Left kidney (tissue), 2 donors: ENCODE data around the gene APCDD1. TPM values are rescaled to one million over a fixed set of nuclear protein-coding genes. Genes with fewer than 3 reads are reported as not detected.

Source experiments
- DNase-seq: peaks from one replicate; pipeline ENCODE4 v3.0.0-alpha.2; 2013
- polyA plus RNA-seq: library from polyadenylated mRNA; unstranded; fragments of 120-200 nt; gene quantifications from one replicate; pipeline ENCODE4 v1.2.1, GENCODE V29; 2013; ENCODE audit not compliant: insufficient read length

Gene APCDD1
- polyA plus RNA-seq, 1 donor = 74.6 TPM

GRCh38 chr18:10424585-10425307 lies 29.7 kb upstream of the APCDD1 start:
- no peak for DNase-seq

- no peak for DNase-seq
Measured at GRCh38 chr18:10430677-10431076, 23.8 kb upstream of the APCDD1 start.

- no peak for DNase-seq
Measured at GRCh38 chr18:10431680-10432079, 22.8 kb upstream of the APCDD1 start.

- DNase-seq = no peak
Measured at GRCh38 chr18:10432781-10433180, 21.7 kb upstream of the APCDD1 start.

- DNase-seq = no peak
Measured at GRCh38 chr18:10436160-10436559, 18.3 kb upstream of the APCDD1 start.

- DNase-seq = no peak
Measured at GRCh38 chr18:10437837-10438236, 16.6 kb upstream of the APCDD1 start.

GRCh38 chr18:10439898-10440297 lies 14.5 kb upstream of the APCDD1 start:
- DNase-seq = no peak

GRCh38 chr18:10440884-10441283 lies 13.6 kb upstream of the APCDD1 start:
- no peak for DNase-seq

- no peak for DNase-seq
Measured at GRCh38 chr18:10441472-10441871, 13.0 kb upstream of the APCDD1 start.

- DNase-seq = no peak
Measured at GRCh38 chr18:10442551-10442971, 11.9 kb upstream of the APCDD1 start.

GRCh38 chr18:10443001-10443400 lies 11.4 kb upstream of the APCDD1 start:
- no peak for DNase-seq

- DNase-seq = no peak
Measured at GRCh38 chr18:10444314-10445006, 10.0 kb upstream of the APCDD1 start.

GRCh38 chr18:10449396-10449795 lies 5.0 kb upstream of the APCDD1 start:
- DNase-seq = no peak

- no peak for DNase-seq
Measured at GRCh38 chr18:10450986-10451385, 3.4 kb upstream of the APCDD1 start.

GRCh38 chr18:10453261-10453805 lies 1.1 kb upstream of the APCDD1 start:
- DNase-seq = no peak

GRCh38 chr18:10454681-10455557 lies 484 bp downstream of the APCDD1 start:
- no peak for DNase-seq

- DNase-seq = no peak
Measured at GRCh38 chr18:10455726-10456453, 1.5 kb downstream of the APCDD1 start.

- no peak for DNase-seq
Measured at GRCh38 chr18:10456718-10457117, 2.3 kb downstream of the APCDD1 start.

- no peak for DNase-seq
Measured at GRCh38 chr18:10457128-10457527, 2.7 kb downstream of the APCDD1 start.

- no peak for DNase-seq
Measured at GRCh38 chr18:10457767-10458166, 3.3 kb downstream of the APCDD1 start.

- no peak for DNase-seq
Measured at GRCh38 chr18:10458691-10459090, 4.3 kb downstream of the APCDD1 start.

- no peak for DNase-seq
Measured at GRCh38 chr18:10459587-10459986, 5.2 kb downstream of the APCDD1 start.
